ENCODE measurements around the gene EN2.

Gene EN2

GRCh38 chr7:155465761-155466141 is 7.8 kb downstream of the EN2 start:
- no peak overlapping the region for H3K4me3 ChIP-seq (ENCODE audit: low read depth, low read length)
- no peak for DNase-seq (ENCODE audit: low read depth)
- TF ChIP-seq, protein P1, sequence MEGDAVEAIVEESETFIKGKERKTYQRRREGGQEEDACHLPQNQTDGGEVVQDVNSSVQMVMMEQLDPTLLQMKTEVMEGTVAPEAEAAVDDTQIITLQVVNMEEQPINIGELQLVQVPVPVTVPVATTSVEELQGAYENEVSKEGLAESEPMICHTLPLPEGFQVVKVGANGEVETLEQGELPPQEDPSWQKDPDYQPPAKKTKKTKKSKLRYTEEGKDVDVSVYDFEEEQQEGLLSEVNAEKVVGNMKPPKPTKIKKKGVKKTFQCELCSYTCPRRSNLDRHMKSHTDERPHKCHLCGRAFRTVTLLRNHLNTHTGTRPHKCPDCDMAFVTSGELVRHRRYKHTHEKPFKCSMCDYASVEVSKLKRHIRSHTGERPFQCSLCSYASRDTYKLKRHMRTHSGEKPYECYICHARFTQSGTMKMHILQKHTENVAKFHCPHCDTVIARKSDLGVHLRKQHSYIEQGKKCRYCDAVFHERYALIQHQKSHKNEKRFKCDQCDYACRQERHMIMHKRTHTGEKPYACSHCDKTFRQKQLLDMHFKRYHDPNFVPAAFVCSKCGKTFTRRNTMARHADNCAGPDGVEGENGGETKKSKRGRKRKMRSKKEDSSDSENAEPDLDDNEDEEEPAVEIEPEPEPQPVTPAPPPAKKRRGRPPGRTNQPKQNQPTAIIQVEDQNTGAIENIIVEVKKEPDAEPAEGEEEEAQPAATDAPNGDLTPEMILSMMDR (conservative IDR thresholded peaks at IDR 0.05; ENCODE audit: low read depth, low read length), result no peak

DNA sequence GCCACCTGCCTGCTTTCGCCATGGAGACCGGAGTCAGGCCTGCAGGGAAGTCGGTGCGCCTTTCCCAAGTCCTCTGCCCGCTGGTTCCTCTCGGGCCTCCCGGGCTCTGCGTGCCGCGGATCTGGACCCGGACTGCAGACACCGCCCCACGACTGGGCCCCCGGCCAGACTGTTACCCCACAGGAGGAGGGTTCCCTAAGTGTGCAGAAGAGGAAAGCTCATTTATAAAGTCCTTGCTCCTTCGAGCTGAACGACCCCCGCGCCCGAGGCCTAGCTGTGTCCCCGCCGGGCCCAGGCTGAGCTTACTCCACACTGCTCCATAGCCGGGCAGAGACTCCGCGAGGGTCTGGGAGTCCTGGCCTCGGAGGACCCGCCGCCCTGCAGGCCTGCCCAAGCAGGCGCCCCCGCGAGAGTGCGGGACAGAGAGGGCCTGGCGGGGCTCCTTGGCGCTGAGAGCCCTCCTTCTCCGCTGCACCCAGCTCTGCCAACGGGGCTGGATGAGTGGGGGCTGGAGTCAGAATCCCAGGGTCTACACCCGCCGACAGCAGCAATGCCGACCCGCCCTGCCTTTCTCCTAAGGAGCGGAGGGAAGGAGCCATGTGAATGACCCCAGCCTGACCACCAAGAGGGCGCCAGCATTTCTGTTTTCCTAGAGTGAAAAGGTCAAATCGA is 8.3 kb downstream of the EN2 start:
- TF ChIP-seq, protein P1 (conservative IDR thresholded peaks at IDR 0.05; ENCODE audit: low read depth, low read length), result no peak
- no peak for DNase-seq (ENCODE audit: low read depth)
- H3K4me3 ChIP-seq (ENCODE audit: low read depth, low read length), result no peak overlapping the region

DNA sequence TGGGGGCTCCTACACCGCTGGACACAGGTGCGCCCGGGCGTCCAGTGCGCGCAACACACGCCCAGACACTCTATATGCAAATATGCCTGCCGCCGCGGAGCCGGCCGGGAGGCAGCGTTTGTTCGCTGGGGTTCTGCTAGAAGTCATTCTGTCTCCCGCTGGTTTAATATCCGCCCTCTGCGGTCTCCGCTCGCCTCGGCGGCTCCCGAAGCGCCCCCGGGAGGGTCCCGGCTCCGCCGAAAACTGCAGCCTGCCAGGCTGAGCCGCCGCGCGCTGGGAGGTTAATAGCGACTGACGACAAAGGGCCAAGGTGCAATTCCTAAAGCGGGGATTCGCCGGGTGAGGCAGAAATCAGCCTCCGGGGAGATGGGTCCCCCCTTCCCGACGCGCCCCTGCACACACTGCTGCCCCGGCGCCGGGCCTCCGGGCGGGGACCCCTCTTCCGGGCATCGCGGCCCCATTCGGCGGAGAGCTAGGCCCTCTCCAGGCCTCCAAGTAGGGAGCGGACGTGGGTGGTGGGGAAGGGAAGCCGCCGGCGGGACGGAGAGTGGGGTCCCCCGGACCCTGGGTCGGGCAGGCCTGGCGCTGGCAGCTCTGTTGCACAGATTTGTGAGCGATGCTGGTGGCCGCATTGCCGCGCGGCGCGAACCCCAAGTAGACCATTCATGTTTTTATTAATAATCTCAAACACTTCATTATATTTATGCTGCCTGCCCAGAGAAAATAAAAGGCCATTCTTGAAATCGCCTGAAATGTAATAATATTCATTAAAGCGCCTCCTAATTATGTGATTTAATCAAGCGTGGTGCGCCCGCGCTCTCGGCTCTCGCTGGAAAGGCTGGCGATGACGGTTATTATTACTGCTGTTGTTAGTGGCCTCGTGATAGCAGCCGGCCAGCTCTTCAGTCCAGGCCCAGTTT is 9.1 kb downstream of the EN2 start:
- TF ChIP-seq, protein P1 (conservative IDR thresholded peaks at IDR 0.05; ENCODE audit: low read depth, low read length), result no peak
- no peak overlapping the region for H3K4me3 ChIP-seq (ENCODE audit: low read depth, low read length)
- no peak for DNase-seq (ENCODE audit: low read depth)

DNA sequence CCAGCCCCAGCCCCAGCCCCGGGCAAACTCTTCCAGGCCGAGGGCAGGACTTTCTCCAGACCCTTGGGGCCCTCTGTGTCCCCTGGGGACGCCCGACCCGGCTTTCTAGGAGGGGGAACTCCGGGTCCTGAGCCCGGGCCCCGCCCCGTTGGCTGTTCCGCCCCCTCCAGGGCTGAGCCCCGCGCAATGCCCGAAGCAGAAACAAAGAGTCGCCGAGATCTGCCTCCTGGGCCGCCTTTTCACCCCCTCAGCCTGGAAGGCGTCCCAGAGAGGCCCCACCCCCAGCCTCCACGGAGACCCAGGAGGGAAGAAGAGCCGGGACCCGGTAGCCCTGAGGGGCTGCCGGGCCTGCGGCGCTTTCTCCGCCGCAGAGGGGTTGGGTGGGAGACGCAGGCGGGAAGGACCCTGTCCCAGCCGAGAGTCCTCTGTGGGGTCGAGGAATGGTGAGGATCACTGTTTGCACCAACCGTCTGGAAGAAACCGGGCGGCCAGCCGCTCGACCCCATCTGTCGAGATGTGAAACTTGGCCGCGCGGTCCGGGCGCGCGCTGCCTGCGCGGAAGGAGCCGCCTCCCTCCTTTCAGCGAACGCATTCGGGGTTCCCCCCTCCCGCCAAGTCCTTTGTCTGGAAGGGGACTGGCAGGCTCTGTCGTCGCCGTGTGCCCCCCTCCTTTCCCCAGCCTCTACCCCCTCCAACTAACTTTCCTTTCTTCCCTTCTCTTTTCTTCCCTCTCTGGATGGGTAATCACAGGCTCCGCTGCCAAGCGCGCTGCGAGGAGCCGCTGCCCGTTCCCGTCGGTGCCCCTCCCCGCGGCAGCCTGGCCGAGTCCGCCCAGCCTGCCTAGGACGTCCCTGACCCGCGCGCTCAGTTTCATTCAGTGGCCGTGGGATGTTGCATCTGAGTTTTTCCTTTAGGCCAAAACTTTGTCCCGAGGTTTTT is 10.2 kb downstream of the EN2 start:
- TF ChIP-seq, protein P1 (conservative IDR thresholded peaks at IDR 0.05; ENCODE audit: low read depth, low read length), result no peak
- DNase-seq (ENCODE audit: low read depth), result no peak
- H3K4me3 ChIP-seq (ENCODE audit: low read depth, low read length), result no peak overlapping the region

DNA sequence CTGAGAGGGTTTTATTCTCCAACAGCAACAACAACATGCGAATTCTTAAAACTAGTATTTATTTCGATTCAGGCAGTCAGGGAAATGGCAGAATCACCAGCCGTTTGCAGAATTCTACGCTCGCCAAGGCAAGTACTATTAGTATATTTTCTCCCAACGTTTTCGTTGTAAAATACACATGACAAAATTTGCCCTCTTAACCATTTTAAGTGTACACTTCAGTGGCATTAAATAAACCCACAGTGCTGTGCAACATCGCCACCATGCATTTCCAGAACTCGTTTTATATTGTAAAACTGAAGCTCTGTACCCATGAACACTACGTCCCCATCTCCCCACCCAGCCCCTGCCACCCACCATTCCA is 10.8 kb downstream of the EN2 start:
- no peak overlapping the region for H3K4me3 ChIP-seq (ENCODE audit: low read depth, low read length)
- DNase-seq (ENCODE audit: low read depth), result no peak
- TF ChIP-seq, protein P1 (conservative IDR thresholded peaks at IDR 0.05; ENCODE audit: low read depth, low read length), result no peak

DNA sequence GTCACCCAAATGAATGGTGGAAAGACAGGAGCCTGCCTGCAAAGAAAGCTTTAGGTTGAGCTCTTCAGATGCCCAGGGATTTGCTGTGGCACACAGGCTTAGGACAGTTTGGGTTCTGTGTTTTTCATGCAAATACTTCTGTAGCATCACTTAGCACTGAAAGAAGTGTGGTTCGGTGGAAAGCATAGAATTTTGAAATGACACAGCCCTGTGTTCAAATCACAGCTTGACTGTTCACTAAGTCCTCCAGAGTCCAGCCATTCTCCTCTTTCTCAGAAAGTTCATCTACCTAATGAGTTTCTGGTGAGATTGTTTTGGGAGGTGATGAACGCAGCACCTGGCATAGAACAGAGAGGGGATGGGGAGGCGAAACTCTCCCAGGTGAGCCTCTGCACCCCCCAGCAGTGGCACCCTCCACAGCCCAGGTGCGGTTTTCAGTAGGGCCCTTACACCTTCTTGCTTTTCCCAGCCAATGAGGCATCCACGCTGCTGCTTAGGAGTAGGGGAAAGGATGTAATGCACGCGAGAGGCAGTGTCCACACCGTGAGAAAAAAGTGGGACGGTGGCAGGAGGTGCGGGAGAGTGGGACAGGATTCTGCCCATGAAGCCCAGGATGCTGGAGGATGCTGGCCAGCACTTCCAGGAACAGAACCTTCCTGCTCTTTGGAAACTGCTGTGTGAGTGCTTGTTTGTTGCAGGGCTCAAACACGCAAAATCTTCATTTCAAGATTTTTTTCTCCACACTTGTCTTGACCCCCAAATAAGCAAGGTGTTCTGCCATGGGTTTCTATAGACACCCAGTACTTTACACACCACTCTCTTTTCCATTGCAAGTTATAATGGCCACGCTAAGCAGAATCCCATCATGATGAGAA is 11.6 kb downstream of the EN2 start:
- no peak for DNase-seq (ENCODE audit: low read depth)
- TF ChIP-seq, protein P1 (conservative IDR thresholded peaks at IDR 0.05; ENCODE audit: low read depth, low read length), result no peak

More for the DNA sequence above, 11.6 kb downstream of the EN2 start:
- H3K4me3 ChIP-seq (ENCODE audit: low read depth, low read length), result no peak overlapping the region
